Measurements from ENCODE around the gene CCDC33.

Gene CCDC33

GRCh38 chr15:74378848-74379247 is 142.7 kb downstream of the CCDC33 start:
- Histone ChIP-seq H3K27me3 (ENCODE audit: control insufficient read depth, low read length) (peaks cover 71% of the 10 kb centered on the region), H3K36me3 (ENCODE audit: control insufficient read depth, low read length) (no peaks in the 10 kb centered on the region), H3K27ac (ENCODE audit: low read depth, low read length) (no peak overlapping the region), H3K79me2 (ENCODE audit: control insufficient read depth, low read length) (no peaks in the 10 kb centered on the region), H3K9me2 (replicated peaks; ENCODE audit: control insufficient read depth, low read length) (no peaks in the 10 kb centered on the region), H3K4me1 (ENCODE audit: control insufficient read depth, low read length) (peaks cover 18% of the 10 kb centered on the region), H4K20me1 (ENCODE audit: control insufficient read depth, insufficient read depth, low read depth, low read length) (peaks cover 5% of the 10 kb centered on the region), H3K9me3 (ENCODE audit: control insufficient read depth, insufficient read depth, low read length) (no peaks in the 10 kb centered on the region), H3K4me2 (ENCODE audit: low read length) (no peak overlapping the region), H3K4me3 (ENCODE audit: low read length) (no peak overlapping the region), H3F3A (ENCODE audit: control insufficient read depth, insufficient read depth) (peaks cover 6% of the 10 kb centered on the region)
- TF ChIP-seq CTCF (IDR thresholded peaks at IDR 0.05; ENCODE audit: low read depth, low read length, poor library complexity, severe bottlenecking), result no peak
- no peak for TF ChIP-seq EZH2phosphoT487 (IDR thresholded peaks at IDR 0.05; ENCODE audit: borderline replicate concordance, low read length)

- H3K4me1 ChIP-seq (ENCODE audit: control insufficient read depth, low read length), result peaks cover 22% of the 10 kb centered on the region
- TF ChIP-seq EZH2phosphoT487 (IDR thresholded peaks at IDR 0.05; ENCODE audit: borderline replicate concordance, low read length), result no peak
- TF ChIP-seq CTCF (IDR thresholded peaks at IDR 0.05; ENCODE audit: low read depth, low read length, poor library complexity, severe bottlenecking), result no peak
Measured at GRCh38 chr15:74380361-74381189, 144.4 kb downstream of the CCDC33 start.

GRCh38 chr15:74381190-74381453 is 145.0 kb downstream of the CCDC33 start:
- Histone ChIP-seq H3K27ac (ENCODE audit: low read depth, low read length) (no peak overlapping the region), H3K27me3 (ENCODE audit: control insufficient read depth, low read length) (peaks cover 81% of the 10 kb centered on the region), H3K4me2 (ENCODE audit: low read length) (no peak overlapping the region), H3K79me2 (ENCODE audit: control insufficient read depth, low read length) (no peaks in the 10 kb centered on the region), H3K4me1 (ENCODE audit: control insufficient read depth, low read length) (peaks cover 28% of the 10 kb centered on the region), H3K36me3 (ENCODE audit: control insufficient read depth, low read length) (no peaks in the 10 kb centered on the region), H4K20me1 (ENCODE audit: control insufficient read depth, insufficient read depth, low read depth, low read length) (peaks cover 5% of the 10 kb centered on the region), H3K9me3 (ENCODE audit: control insufficient read depth, insufficient read depth, low read length) (no peaks in the 10 kb centered on the region), H3K4me3 (ENCODE audit: low read length) (no peak overlapping the region), H3K9me2 (replicated peaks; ENCODE audit: control insufficient read depth, low read length) (no peaks in the 10 kb centered on the region), H3F3A (ENCODE audit: control insufficient read depth, insufficient read depth) (no peaks in the 10 kb centered on the region)
- TF ChIP-seq EZH2phosphoT487 (IDR thresholded peaks at IDR 0.05; ENCODE audit: borderline replicate concordance, low read length) (no peak), CTCF (IDR thresholded peaks at IDR 0.05; ENCODE audit: low read depth, low read length, poor library complexity, severe bottlenecking) (no peak)

More at GRCh38 chr15:74380361-74381189, 144.4 kb downstream of the CCDC33 start:
- Histone ChIP-seq H3K9me2 (replicated peaks; ENCODE audit: control insufficient read depth, low read length) (no peaks in the 10 kb centered on the region), H4K20me1 (ENCODE audit: control insufficient read depth, insufficient read depth, low read depth, low read length) (peaks cover 6% of the 10 kb centered on the region), H3K4me3 (ENCODE audit: low read length) (no peak overlapping the region), H3K27me3 (ENCODE audit: control insufficient read depth, low read length) (peaks cover 80% of the 10 kb centered on the region), H3K9me3 (ENCODE audit: control insufficient read depth, insufficient read depth, low read length) (no peaks in the 10 kb centered on the region), H3K36me3 (ENCODE audit: control insufficient read depth, low read length) (no peaks in the 10 kb centered on the region), H3K4me2 (ENCODE audit: low read length) (no peak overlapping the region), H3K79me2 (ENCODE audit: control insufficient read depth, low read length) (no peaks in the 10 kb centered on the region), H3K27ac (ENCODE audit: low read depth, low read length) (no peak overlapping the region), H3F3A (ENCODE audit: control insufficient read depth, insufficient read depth) (no peaks in the 10 kb centered on the region)

All from DOHH2 (cell line).